IPS-18a (cell line): ENCODE measurements around the gene FOXL1.

ENCODE experiments used
- H3K27ac ChIP-seq: one replicate; pipeline ENCODE4 v1.5.1; 2013; ENCODE audit warnings: low read length
- H3K27me3 ChIP-seq: one replicate; pipeline ENCODE4 v1.6.1; 2013; ENCODE audit warnings: mild to moderate bottlenecking, low read length; ENCODE audit not compliant: control insufficient read depth, insufficient read depth
- H3K36me3 ChIP-seq: one replicate; pipeline ENCODE4 v1.6.1; 2013; ENCODE audit warnings: low read depth, low read length; ENCODE audit not compliant: control insufficient read depth
- H3K4me1 ChIP-seq: one replicate; pipeline ENCODE4 v1.6.1; 2013; ENCODE audit warnings: low read depth, low read length; ENCODE audit not compliant: control insufficient read depth
- H3K4me3 ChIP-seq: one replicate; pipeline ENCODE4 v1.5.1; 2013; ENCODE audit warnings: low read length
- H3K9ac ChIP-seq: one replicate; pipeline ENCODE4 v1.6.1; 2013; ENCODE audit warnings: mild to moderate bottlenecking, low read length, moderate library complexity
- H3K9me3 ChIP-seq: one replicate; pipeline ENCODE4 v1.6.1; 2013; ENCODE audit warnings: low read depth, low read length; ENCODE audit not compliant: control insufficient read depth

The FOXL1 gene

GRCh38 chr16:86572041-86572521 is 6.3 kb upstream of the FOXL1 start:
- H3K9me3 ChIP-seq = no peaks in the 10 kb centered on the region
- no peak overlapping the region for H3K9ac ChIP-seq
- no peak overlapping the region for H3K27ac ChIP-seq
- H3K4me3 ChIP-seq = no peak overlapping the region
- no peaks in the 10 kb centered on the region for H3K36me3 ChIP-seq
- peaks cover 100% of the 10 kb centered on the region for H3K27me3 ChIP-seq
- peaks cover 27% of the 10 kb centered on the region for H3K4me1 ChIP-seq

- peaks cover 100% of the 10 kb centered on the region for H3K27me3 ChIP-seq
- H3K27ac ChIP-seq = no peak overlapping the region
- H3K4me3 ChIP-seq = no peak overlapping the region
- H3K9ac ChIP-seq = no peak overlapping the region
- H3K4me1 ChIP-seq = peaks cover 32% of the 10 kb centered on the region
- no peaks in the 10 kb centered on the region for H3K9me3 ChIP-seq
- no peaks in the 10 kb centered on the region for H3K36me3 ChIP-seq
Measured at GRCh38 chr16:86572606-86573005, 5.7 kb upstream of the FOXL1 start.

- Histone ChIP-seq H3K27ac (no peak overlapping the region), H3K36me3 (no peaks in the 10 kb centered on the region), H3K9ac (no peak overlapping the region), H3K4me3 (no peak overlapping the region), H3K4me1 (peaks cover 38% of the 10 kb centered on the region), H3K27me3 (peaks cover 100% of the 10 kb centered on the region), H3K9me3 (no peaks in the 10 kb centered on the region)
Measured at GRCh38 chr16:86573215-86573614, 5.1 kb upstream of the FOXL1 start.

GRCh38 chr16:86573646-86574508 is 4.5 kb upstream of the FOXL1 start:
- H3K27me3 ChIP-seq = peaks cover 100% of the 10 kb centered on the region
- H3K9me3 ChIP-seq = no peaks in the 10 kb centered on the region
- H3K36me3 ChIP-seq = no peaks in the 10 kb centered on the region
- H3K27ac ChIP-seq = no peak overlapping the region
- H3K9ac ChIP-seq = no peak overlapping the region
- H3K4me3 ChIP-seq = no peak overlapping the region
- peaks cover 41% of the 10 kb centered on the region for H3K4me1 ChIP-seq

GRCh38 chr16:86574646-86575045 is 3.7 kb upstream of the FOXL1 start:
- H3K27ac ChIP-seq = no peak overlapping the region
- H3K27me3 ChIP-seq = peaks cover 100% of the 10 kb centered on the region
- H3K4me1 ChIP-seq = peaks cover 44% of the 10 kb centered on the region

GRCh38 chr16:86575095-86575685 is 3.2 kb upstream of the FOXL1 start:
- no peak overlapping the region for H3K9ac ChIP-seq
- peaks cover 100% of the 10 kb centered on the region for H3K27me3 ChIP-seq
- peak overlapping the region; percentile 62 for H3K4me3 ChIP-seq
- H3K36me3 ChIP-seq = no peaks in the 10 kb centered on the region
- no peak overlapping the region for H3K27ac ChIP-seq
- H3K4me1 ChIP-seq = peaks cover 44% of the 10 kb centered on the region
- H3K9me3 ChIP-seq = no peaks in the 10 kb centered on the region

More at GRCh38 chr16:86574646-86575045, 3.7 kb upstream of the FOXL1 start:
- Histone ChIP-seq H3K4me3 (no peak overlapping the region), H3K36me3 (no peaks in the 10 kb centered on the region), H3K9ac (no peak overlapping the region), H3K9me3 (no peaks in the 10 kb centered on the region)

GRCh38 chr16:86575754-86576557 is 2.4 kb upstream of the FOXL1 start:
- H3K4me1 ChIP-seq = peaks cover 38% of the 10 kb centered on the region
- no peaks in the 10 kb centered on the region for H3K36me3 ChIP-seq
- peak overlapping the region; percentile 62 for H3K4me3 ChIP-seq
- peaks cover 100% of the 10 kb centered on the region for H3K27me3 ChIP-seq
- no peak overlapping the region for H3K27ac ChIP-seq
- no peak overlapping the region for H3K9ac ChIP-seq
- no peaks in the 10 kb centered on the region for H3K9me3 ChIP-seq

GRCh38 chr16:86576591-86577313 is 1.6 kb upstream of the FOXL1 start:
- Histone ChIP-seq H3K4me3 (peak overlapping the region; percentile 62), H3K4me1 (peaks cover 34% of the 10 kb centered on the region), H3K9me3 (no peaks in the 10 kb centered on the region), H3K36me3 (no peaks in the 10 kb centered on the region), H3K27ac (no peak overlapping the region), H3K9ac (no peak overlapping the region), H3K27me3 (peaks cover 100% of the 10 kb centered on the region)

- H3K27ac ChIP-seq = no peak overlapping the region
- H3K27me3 ChIP-seq = peaks cover 100% of the 10 kb centered on the region
Measured at GRCh38 chr16:86577314-86577971, 906 bp upstream of the FOXL1 start.

GRCh38 chr16:86578611-86579267 is 390 bp downstream of the FOXL1 start:
- peak overlapping the region; percentile 42 for H3K4me3 ChIP-seq
- no peak overlapping the region for H3K9ac ChIP-seq
- H3K27me3 ChIP-seq = peaks cover 99% of the 10 kb centered on the region
- H3K9me3 ChIP-seq = no peaks in the 10 kb centered on the region
- H3K36me3 ChIP-seq = no peaks in the 10 kb centered on the region
- no peak overlapping the region for H3K27ac ChIP-seq
- H3K4me1 ChIP-seq = peaks cover 28% of the 10 kb centered on the region

More at GRCh38 chr16:86577314-86577971, 906 bp upstream of the FOXL1 start:
- H3K4me1 ChIP-seq = peaks cover 34% of the 10 kb centered on the region
- H3K36me3 ChIP-seq = no peaks in the 10 kb centered on the region
- no peaks in the 10 kb centered on the region for H3K9me3 ChIP-seq
- H3K4me3 ChIP-seq = peak overlapping the region; percentile 62
- no peak overlapping the region for H3K9ac ChIP-seq
